Measurements from ENCODE around the gene KRTAP10-10.

DNA sequence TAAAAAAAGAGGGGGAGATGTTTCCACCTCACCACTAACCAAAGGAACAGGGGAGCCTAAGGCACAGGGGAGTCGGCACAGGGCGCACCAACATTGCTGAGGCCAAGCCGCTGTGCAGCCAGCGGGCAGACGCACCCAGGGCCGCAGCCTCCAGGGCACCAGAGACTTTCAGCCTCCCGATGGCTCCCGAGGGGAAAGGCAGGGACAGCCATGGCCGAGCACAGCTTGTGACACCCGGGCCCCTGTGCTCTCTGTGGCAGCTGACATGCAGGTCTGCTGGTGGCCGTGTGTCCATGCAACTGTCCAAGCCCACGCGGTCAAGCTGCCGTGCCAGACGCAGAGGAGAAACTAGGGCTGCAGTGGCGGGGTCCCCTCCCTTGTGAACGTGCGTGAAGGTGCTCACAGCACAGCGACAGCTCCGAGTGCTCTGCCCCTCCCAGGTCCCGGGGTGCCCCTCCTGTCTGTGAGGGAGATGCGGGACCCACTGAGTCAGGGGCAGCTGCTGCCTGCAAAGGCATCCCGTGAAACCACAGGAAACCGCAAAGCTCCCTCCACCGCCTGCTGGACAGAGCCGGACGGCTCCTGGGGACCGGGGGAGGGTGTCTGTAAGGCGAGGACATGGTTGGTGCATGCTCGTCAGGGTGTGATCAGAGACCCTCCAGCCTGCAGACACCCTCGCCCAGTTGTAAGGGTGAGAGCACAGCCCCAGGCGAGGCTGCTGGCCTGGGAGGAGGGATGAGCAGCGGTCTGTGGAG is 11.6 kb downstream of the KRTAP10-10 start:
- TF ChIP-seq, protein P1, sequence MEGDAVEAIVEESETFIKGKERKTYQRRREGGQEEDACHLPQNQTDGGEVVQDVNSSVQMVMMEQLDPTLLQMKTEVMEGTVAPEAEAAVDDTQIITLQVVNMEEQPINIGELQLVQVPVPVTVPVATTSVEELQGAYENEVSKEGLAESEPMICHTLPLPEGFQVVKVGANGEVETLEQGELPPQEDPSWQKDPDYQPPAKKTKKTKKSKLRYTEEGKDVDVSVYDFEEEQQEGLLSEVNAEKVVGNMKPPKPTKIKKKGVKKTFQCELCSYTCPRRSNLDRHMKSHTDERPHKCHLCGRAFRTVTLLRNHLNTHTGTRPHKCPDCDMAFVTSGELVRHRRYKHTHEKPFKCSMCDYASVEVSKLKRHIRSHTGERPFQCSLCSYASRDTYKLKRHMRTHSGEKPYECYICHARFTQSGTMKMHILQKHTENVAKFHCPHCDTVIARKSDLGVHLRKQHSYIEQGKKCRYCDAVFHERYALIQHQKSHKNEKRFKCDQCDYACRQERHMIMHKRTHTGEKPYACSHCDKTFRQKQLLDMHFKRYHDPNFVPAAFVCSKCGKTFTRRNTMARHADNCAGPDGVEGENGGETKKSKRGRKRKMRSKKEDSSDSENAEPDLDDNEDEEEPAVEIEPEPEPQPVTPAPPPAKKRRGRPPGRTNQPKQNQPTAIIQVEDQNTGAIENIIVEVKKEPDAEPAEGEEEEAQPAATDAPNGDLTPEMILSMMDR (IDR thresholded peaks at IDR 0.05; ENCODE audit: low read length) = no peak
- TF ChIP-seq EZH2 (optimal IDR thresholded peaks at IDR 0.05; ENCODE audit: low read depth, low read length) = no peak
- TF ChIP-seq EZH2phosphoT487 (IDR thresholded peaks at IDR 0.05; ENCODE audit: low read length) = no peak
